Activated CD8-positive, alpha-beta memory T cell treated with anti-CD3 and anti-CD28 coated beads for 48 hours (primary cell): Measurements from ENCODE around the gene TMEM114.
"Not testable (repeated sequence)": the region's sequence is repeated elsewhere in the genome, so short reads cannot be mapped to it uniquely, and the experiment has no call there.

Experiments used
- DNase-seq, 3 experiments: peaks; one replicate each; pipeline ENCODE4 v3.0.0-alpha.2; 2020; ENCODE audit warnings: low read depth in 2 of 3, low spot score in 2 of 3

TMEM114 gene

DNA sequence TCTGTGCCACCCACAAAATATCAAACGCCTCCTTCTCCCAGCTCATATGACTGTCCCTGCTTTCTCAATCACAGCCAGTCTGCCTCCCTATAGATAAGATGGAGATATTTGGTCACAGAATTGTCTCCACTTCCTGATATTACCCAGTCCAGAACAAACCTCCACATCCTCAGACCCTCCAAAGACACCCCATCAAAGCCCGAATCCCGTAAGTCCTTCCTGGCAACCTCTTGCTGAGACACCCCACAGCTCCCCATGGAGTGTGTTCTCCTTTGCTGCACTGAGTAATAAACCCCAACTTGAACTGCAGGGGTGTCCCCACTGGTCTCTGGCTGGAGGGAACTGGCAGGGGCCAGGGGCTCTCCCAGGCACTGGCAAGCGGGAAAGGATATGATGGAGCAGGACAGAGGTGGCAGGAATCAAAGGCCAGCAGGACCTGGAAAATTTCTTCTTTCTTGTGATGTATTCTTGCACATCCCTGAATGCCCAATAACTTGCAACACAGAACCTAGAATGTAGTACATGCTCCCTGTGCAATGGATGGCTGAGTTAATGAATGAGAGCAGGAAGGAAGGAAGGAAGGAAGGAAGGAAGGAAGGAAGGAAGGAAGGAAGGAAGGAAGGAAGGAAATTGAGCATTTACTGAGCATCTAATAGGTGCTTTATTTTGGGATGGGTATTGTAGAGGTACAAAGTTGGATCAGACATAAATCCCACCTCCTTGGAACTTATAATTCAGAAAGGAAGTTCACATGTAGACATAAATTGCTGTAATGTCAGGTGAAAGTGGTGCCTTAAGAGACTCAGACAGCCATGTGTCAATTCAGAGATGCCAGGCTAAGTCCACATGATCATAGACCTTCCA is 13.9 kb downstream of the TMEM114 start:
- no peak for DNase-seq

- DNase-seq, result no peak
Measured at GRCh38 chr16:8575399-8575798, 14.9 kb downstream of the TMEM114 start.

GRCh38 chr16:8572919-8573724 is 17.2 kb downstream of the TMEM114 start:
- DNase-seq, result no peak

- no peak for DNase-seq
Measured at GRCh38 chr16:8572063-8572918, 18.0 kb downstream of the TMEM114 start.

DNA sequence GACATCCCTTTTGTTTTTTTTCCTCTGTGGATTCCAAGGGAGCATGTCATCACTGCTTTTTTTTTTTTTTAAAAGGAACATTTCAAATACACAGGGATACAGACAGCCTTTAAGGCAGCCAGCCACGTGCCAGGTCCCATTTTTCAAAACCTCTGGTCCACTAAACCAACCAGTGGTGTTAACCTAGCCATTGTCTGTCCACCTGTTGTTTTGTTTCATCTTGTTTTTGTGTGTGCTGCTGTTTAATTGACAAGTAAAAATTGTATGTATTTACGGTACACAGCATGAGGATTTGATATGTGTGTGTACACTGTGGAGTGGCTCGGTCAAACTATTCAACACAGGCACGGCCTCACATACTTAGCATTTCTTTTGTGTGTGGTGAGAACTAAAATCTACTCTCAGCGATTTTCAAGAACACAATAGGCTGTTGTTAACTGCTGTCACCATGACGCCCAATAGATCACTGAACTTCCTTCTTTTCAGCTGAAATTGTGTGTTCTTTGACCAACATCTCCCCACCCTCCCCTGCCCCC is 19.2 kb downstream of the TMEM114 start:
- DNase-seq, result no peak

DNA sequence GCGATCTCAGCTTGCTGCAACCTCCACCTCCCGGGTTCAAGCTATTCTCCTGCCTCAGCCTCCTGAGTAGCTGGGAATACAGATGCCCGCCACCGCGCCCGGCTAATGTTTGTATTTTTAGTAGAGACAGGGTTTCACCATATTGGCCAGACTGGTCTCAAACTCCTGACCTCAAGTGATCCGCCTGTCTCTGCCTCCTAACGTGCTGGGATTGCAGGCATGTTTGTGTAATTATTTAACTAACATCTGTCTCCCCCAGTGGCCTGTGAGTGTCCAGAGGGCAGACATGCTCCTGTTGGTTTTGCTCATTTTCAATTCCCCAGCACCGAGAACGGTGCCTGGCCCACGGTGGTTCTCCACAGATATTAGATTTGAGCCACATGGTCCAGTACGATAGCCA is 19.9 kb downstream of the TMEM114 start:
- not testable (repeated sequence) for DNase-seq

DNA sequence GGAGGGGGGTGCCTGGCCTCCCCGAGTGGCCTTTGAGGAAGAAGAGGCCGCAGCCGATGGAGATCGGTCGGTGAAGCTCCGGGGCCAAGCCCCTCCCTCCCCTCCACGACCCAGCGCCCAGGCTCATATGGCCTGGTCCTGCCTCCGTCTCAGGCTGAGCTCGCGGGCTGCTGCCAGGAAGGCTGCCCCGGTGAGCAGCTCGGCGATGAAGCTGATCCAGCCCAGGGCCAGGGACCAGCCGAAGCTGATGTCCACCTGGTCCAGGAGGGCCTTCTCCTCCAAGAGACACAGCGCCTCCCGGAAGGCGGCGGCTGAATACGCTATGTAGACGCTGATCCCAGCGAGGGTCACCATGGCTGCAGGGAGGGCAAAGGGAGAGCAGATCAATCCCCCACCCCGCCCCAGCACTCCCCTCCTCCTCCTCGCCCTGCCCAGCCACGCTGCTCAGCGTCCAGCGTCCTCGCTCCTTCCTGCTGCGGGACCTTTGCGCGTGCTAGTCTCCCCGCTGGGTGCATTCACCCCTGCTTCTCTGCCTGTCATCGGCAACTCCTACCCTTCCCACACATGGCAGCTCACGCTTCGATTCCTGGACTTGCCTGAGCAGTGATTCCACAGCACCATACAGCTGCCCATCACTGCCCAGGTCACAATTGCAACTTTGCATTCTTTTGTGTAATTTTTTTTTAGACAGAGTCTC is 20.5 kb downstream of the TMEM114 start:
- no peak for DNase-seq

GRCh38 chr16:8568231-8568617 is 22.1 kb downstream of the TMEM114 start:
- DNase-seq, result no peak

- DNase-seq, result peak; percentile 37 to 58 (median 45)
Measured at GRCh38 chr16:8567355-8568230, 22.7 kb downstream of the TMEM114 start.

GRCh38 chr16:8565498-8565897 is 24.8 kb downstream of the TMEM114 start:
- DNase-seq, result no peak

GRCh38 chr16:8564934-8565345 is 25.4 kb downstream of the TMEM114 start:
- no peak for DNase-seq

GRCh38 chr16:8563944-8564540 is 26.3 kb downstream of the TMEM114 start:
- DNase-seq, result not testable (repeated sequence)

DNA sequence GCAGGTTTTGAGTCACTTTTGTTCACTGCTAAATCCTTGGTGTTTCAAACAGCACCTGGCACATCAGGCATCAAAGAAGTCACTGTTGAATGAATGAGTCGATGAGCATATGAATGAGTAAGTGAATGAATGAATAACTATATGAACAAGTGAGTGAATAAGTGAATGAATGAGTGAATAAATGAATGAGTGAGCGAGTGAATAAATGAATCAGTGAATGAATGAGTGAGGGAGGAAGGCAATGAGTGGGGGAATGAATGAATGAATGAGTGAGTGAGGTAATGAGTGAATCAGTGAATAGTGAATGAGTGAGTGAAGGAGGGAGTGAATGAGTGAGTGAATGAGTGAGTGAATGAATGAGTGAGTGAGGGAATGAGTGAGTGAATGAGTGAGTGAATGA is 28.8 kb downstream of the TMEM114 start:
- DNase-seq, result no peak

- DNase-seq, result no peak
Measured at GRCh38 chr16:8555400-8555799, 34.9 kb downstream of the TMEM114 start.

- DNase-seq, result no peak
Measured at GRCh38 chr16:8554881-8555280, 35.4 kb downstream of the TMEM114 start.

DNA sequence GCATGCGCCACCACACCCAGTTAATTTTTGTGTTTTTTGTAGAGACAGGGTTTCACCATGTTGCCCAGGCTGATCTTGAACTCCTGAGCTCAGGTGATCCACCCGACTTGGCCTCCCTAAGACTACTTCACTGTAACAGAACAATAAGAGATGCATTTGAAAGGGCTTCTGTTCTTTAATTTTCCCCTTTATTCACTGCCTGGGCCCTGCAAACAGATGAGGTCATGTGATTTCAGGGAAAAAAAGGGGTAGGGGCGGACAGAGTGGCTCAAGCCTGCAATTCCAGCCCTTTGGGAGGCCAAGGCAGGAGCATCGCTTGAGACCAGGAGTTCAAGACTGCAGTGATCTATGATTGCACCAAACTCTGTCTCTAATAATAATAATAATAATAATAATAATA is 36.3 kb downstream of the TMEM114 start:
- DNase-seq, result no peak

DNA sequence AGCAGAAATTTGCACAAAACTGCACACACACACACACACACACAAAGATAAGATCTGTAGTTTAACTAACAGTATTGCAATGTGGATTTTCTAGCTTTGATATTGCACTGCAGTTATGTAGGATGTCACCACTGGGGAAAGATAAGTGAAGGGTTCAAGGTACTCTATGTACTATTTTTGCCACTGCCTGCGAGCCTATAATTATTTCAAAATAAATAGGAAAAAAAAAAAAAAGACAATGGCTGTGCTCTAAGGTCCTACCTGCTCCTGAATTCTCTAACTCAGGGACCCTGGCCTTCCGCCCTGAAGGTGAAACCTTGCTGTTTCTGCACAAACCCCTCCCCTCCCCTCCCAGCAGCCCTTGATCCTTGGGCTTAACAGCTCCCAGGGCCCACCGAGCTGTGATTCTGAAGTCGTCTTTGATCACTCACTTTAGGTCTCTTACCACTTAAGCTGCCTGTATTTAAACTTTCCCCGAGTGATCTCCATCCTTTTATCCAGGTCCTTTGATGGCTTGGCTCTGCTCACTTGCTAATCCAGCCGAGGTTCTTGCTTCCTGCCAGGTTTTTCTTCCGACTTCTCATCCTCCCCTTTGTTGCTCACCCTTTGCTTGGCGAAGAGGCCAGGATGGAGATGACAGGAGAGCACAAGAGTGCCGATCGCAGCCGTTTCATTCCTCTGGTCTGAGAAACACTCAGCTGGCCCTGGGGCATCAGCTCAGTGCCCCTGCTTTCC is 37.7 kb downstream of the TMEM114 start:
- DNase-seq, result no peak
